HUES48 (cell line): Measurements from ENCODE around the gene DNAI4.

Experiments used
- H3K27ac ChIP-seq: one replicate; pipeline ENCODE4 v1.7.0; 2013; ENCODE audit warnings: low read depth, low read length, inconsistent platforms
- H3K27me3 ChIP-seq: 2 replicates; pipeline ENCODE4 v1.6.1; 2013; ENCODE audit warnings: mild to moderate bottlenecking, low read length; ENCODE audit not compliant: control insufficient read depth, insufficient read depth
- H3K36me3 ChIP-seq: 2 replicates; pipeline ENCODE4 v1.6.1; 2013; ENCODE audit warnings: low read length; ENCODE audit not compliant: control insufficient read depth, insufficient read depth
- H3K4me1 ChIP-seq: 2 replicates; pipeline ENCODE4 v1.6.1; 2013; ENCODE audit warnings: mild to moderate bottlenecking, low read length; ENCODE audit not compliant: control insufficient read depth, insufficient read depth
- H3K4me3 ChIP-seq: 2 replicates; pipeline ENCODE4 v1.5.1; 2013; ENCODE audit warnings: mild to moderate bottlenecking, low read depth, low read length
- H3K9ac ChIP-seq: 2 replicates; pipeline ENCODE4 v1.6.1; 2013; ENCODE audit warnings: mild to moderate bottlenecking, low read depth, low read length, moderate library complexity
- H3K9me3 ChIP-seq: 2 replicates; pipeline ENCODE4 v1.6.1; 2013; ENCODE audit warnings: low read length; ENCODE audit not compliant: control insufficient read depth, insufficient read depth

DNAI4 gene

GRCh38 chr1:66768965-66769364 lies 155.7 kb downstream of the DNAI4 start:
- Histone ChIP-seq H3K27me3 (no peaks in the 10 kb centered on the region), H3K4me3 (no peak overlapping the region), H3K27ac (no peak overlapping the region), H3K9ac (no peak overlapping the region), H3K36me3 (no peaks in the 10 kb centered on the region), H3K4me1 (no peaks in the 10 kb centered on the region), H3K9me3 (no peaks in the 10 kb centered on the region)

GRCh38 chr1:66767626-66768025 lies 157.0 kb downstream of the DNAI4 start:
- Histone ChIP-seq H3K27ac (no peak overlapping the region), H3K9me3 (no peaks in the 10 kb centered on the region), H3K27me3 (no peaks in the 10 kb centered on the region), H3K4me3 (no peak overlapping the region), H3K4me1 (no peaks in the 10 kb centered on the region), H3K9ac (no peak overlapping the region), H3K36me3 (no peaks in the 10 kb centered on the region)

DNA sequence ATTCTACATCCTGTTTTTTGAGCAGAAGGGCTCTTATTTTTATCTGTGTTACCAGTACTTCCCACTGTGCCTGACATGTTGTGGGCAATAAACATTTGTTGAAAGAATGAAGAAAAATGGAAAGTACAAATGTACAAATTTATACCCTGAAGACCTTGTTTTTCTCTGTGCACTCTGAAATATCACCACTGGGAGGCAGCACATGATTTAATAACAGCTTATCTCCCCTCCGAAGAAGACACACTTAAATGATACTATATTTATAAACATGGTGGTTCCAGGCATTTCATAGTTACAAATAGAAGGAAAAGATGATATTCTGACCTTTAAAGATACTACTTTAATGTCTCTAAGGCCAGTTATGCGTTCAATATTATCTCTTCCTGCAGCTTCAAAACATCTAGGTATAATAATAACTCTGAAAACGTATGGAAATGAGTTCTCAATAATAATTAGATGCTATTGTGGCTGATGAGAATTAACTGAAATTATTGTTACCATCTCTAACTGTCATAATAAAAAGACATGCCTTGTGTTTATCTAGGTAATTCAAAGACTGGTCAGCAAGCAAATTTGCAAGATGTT lies 159.6 kb downstream of the DNAI4 start:
- Histone ChIP-seq H3K4me3 (no peak overlapping the region), H3K36me3 (no peaks in the 10 kb centered on the region), H3K4me1 (no peaks in the 10 kb centered on the region), H3K27me3 (no peaks in the 10 kb centered on the region), H3K9ac (no peak overlapping the region), H3K27ac (no peak overlapping the region), H3K9me3 (no peaks in the 10 kb centered on the region)
